HepG2 (cell line): ENCODE results near the gene AKR1E2. TPM values are rescaled to one million over a fixed set of nuclear protein-coding genes. Genes with fewer than 3 reads are reported as not detected.
A peak's percentile ranks its signal among the peaks of the same experiment; 100 is the strongest.

ENCODE experiments used
- ATAC-seq: fragments of 200-7000 bp; cut with Tn5 transposase; 3 replicates; pipeline ENCODE4 v1.9.1; 2020; ENCODE audit warnings: mild to moderate bottlenecking, moderate library complexity
- BruUV-seq: library from RNA; stranded (reverse); fragments of 400-500 nt; replicated peaks from 2 replicates; lab custom pipeline; 2021; lab: Mats Ljungman, UMichigan
- CTCF ChIA-PET: fragments of 300-600 bp; formaldehyde crosslinking; extraction: SDS; loops from one replicate; lab custom pipeline; 2021; ENCODE audit warnings: low total read pairs, inconsistent platforms, low intra/inter-chr PET ratio; lab: Yijun Ruan, JAX
- POLR2A ChIA-PET: fragments of 350-600 bp; sonication (Branson Sonifier 250); formaldehyde crosslinking; loops from one replicate; lab custom pipeline; 2020; ENCODE audit warnings: antibody characterized with exemption, inconsistent platforms; lab: Yijun Ruan, JAX
- DNase-seq: peaks from one replicate; pipeline ENCODE4 v3.0.0-alpha.2; 2015; ENCODE audit warnings: low spot score
- FAIRE-seq: peaks from 3 replicates; lab custom pipeline; 2011; peaks lifted over from hg19 to GRCh38; lab: Jason Lieb, UNC
- H2AFZ ChIP-seq: one replicate; pipeline ENCODE4 v1.6.1; 2011; ENCODE audit warnings: low read length, inconsistent platforms
- H3K27ac ChIP-seq: fragments of 300-600 bp; 3 replicates; pipeline ENCODE4 v1.8.0; 2011; ENCODE audit warnings: mixed run types, mild to moderate bottlenecking, mixed read lengths, low read length, inconsistent platforms; ENCODE audit not compliant: insufficient read depth; ENCODE audit errors: extremely low read length
- H3K27me3 ChIP-seq, 2 experiments: fragments of 200-600 bp in 1 of 2; 2 replicates in 1 of 2; 3 replicates in 1 of 2; pipeline versions ENCODE4 v1.6.0 to v1.8.0; 2011; ENCODE audit warnings: low read length in 2 of 2, mild to moderate bottlenecking in 2 of 2, moderate library complexity in 2 of 2, inconsistent platforms in 1 of 2; ENCODE audit not compliant: insufficient read depth in 2 of 2, control insufficient read depth in 1 of 2
- H3K36me3 ChIP-seq, 2 experiments: fragments of 200-600 bp in 1 of 2; replicated peaks in 1 of 2; 2 replicates in 1 of 2; 3 replicates in 1 of 2; pipeline versions ENCODE4 v1.5.1 to v1.8.0; 2011; ENCODE audit warnings: low read length in 2 of 2, inconsistent platforms in 1 of 2; ENCODE audit not compliant: insufficient read depth in 2 of 2, control insufficient read depth in 1 of 2
- H3K4me1 ChIP-seq: 2 replicates; pipeline ENCODE4 v1.5.1; 2012; ENCODE audit warnings: low read length, inconsistent platforms; ENCODE audit not compliant: insufficient read depth
- H3K4me2 ChIP-seq: 2 replicates; pipeline ENCODE4 v1.6.0; 2011; ENCODE audit warnings: low read depth, low read length, inconsistent platforms
- H3K4me3 ChIP-seq, 3 experiments: fragments of 200-600 bp in 1 of 3; sonication (generic), shearing (Covaris generic) in 1 of 3; replicated peaks in 1 of 3; 2 replicates each; pipeline ENCODE4 v1.5.1; 2011 to 2016; ENCODE audit warnings: low read length in 3 of 3, inconsistent platforms in 2 of 3, low read depth in 2 of 3, mild to moderate bottlenecking in 2 of 3, control low read depth in 1 of 3, mixed read lengths in 1 of 3; ENCODE audit not compliant: insufficient read depth in 1 of 3
- H3K79me2 ChIP-seq: one replicate; pipeline ENCODE4 v1.6.1; 2011; ENCODE audit warnings: low read length, inconsistent platforms; ENCODE audit not compliant: insufficient read depth
- H3K9ac ChIP-seq: 2 replicates; pipeline ENCODE4 v1.6.0; 2011; ENCODE audit warnings: mild to moderate bottlenecking, low read depth, low read length, inconsistent platforms; ENCODE audit not compliant: insufficient read depth
- H3K9me3 ChIP-seq: 2 replicates; pipeline ENCODE4 v1.5.1; 2012; ENCODE audit warnings: mild to moderate bottlenecking, low read length
- H4K20me1 ChIP-seq: 2 replicates; pipeline ENCODE4 v1.6.0; 2011; ENCODE audit warnings: inconsistent platforms, mild to moderate bottlenecking, low read length, moderate library complexity; ENCODE audit not compliant: insufficient read depth
- BORCS8-MEF2B ChIP-seq: sonication (generic); formaldehyde crosslinking; IDR thresholded peaks from 2 replicates; pipeline ENCODE4 v1.8.0; 2022; ENCODE audit warnings: mild to moderate bottlenecking, missing genetic modification reagents
- HHEX ChIP-seq: IDR thresholded peaks from 2 replicates; pipeline ENCODE4 v1.6.1; 2016; ENCODE audit warnings: control low read depth
- NCOA1 ChIP-seq: sonication (generic); formaldehyde crosslinking; IDR thresholded peaks from 2 replicates; pipeline ENCODE4 v1.9.0; 2021; ENCODE audit warnings: missing genetic modification reagents
- ZNF383 ChIP-seq: sonication (generic); formaldehyde crosslinking; IDR thresholded peaks from 2 replicates; pipeline ENCODE4 v1.4.0; 2020; ENCODE audit warnings: missing genetic modification reagents, mild to moderate bottlenecking, borderline replicate concordance
- ZNF703 ChIP-seq: sonication (generic); formaldehyde crosslinking; IDR thresholded peaks from 2 replicates; pipeline ENCODE4 v1.5.1; 2020; ENCODE audit warnings: missing genetic modification reagents, mild to moderate bottlenecking, moderate library complexity, borderline replicate concordance
- WGBS: methylation state at CpG from one replicate; pipeline ENCODE4 v1.1.6; 2017; ENCODE audit warnings: low lambda C conversion rate; 5-methylcytosine and 5-hydroxymethylcytosine counted together
- in situ Hi-C: cut with HindIII; loops from 2 replicates; pipeline ENCODE4 v1.10.0; 2017; ENCODE audit warnings: low pct_unique_long_range_greater_than_20kb; ENCODE audit not compliant: extremely low pct_ligation_motif_present
- intact Hi-C: fragments of 100-400 bp; cut with micrococcal nuclease; formaldehyde crosslinking; loops from one replicate; pipeline ENCODE4 v1.10.0; 2022; ENCODE audit not compliant: unreplicated experiment
- polyA plus RNA-seq, 8 experiments: library from polyadenylated mRNA; depleted of rRNA in 3 of 8; stranded (reverse) in 7 of 8; unstranded in 1 of 8; fragments of >200 nt; fragmentation: Illumina TruSeq in 4 of 8; extraction: Trizol in 4 of 8; gene quantifications; 2 replicates each; pipeline versions ENCODE4 v1.2.1 to v1.2.3, GENCODE V29; 2011 to 2016; ENCODE audit warnings: low read depth in 4 of 8, missing spikeins in 1 of 8, mixed read lengths in 1 of 8; ENCODE audit not compliant: insufficient read depth in 1 of 8
- total RNA-seq, 5 experiments: library from RNA; depleted of rRNA; stranded (reverse); fragments of >200 nt; fragmentation: Illumina TruSeq; extraction: Trizol; gene quantifications; 2 replicates each; pipeline ENCODE4 v1.2.3, GENCODE V29; 2016; ENCODE audit warnings: low read depth in 1 of 5
- TF ChIP-seq, protein P1 (sequence below): sonication (generic); formaldehyde crosslinking; IDR thresholded peaks from 2 replicates; pipeline ENCODE4 v1.4.0; 2020; ENCODE audit warnings: missing genetic modification reagents
- TF ChIP-seq, protein P2 (sequence below): sonication (generic); formaldehyde crosslinking; IDR thresholded peaks from 2 replicates; pipeline ENCODE4 v1.5.0; 2020; ENCODE audit warnings: mild to moderate bottlenecking, missing genetic modification reagents, moderate library complexity

Gene AKR1E2
- total and polyA plus RNA-seq, 2 of the 13 experiments (the other 11 are each of a cell fraction or from before 2014, with no cell fraction given) = not detected

GRCh38 chr10:4838743-4839142 is 12.7 kb downstream of the AKR1E2 start:
- BruUV-seq = no TSS peak
- Histone ChIP-seq H3K36me3 (no peaks in the 10 kb centered on the region), H3K27ac (no peak overlapping the region), H4K20me1 (no peaks in the 10 kb centered on the region), H3K79me2 (no peaks in the 10 kb centered on the region), H3K9ac (no peak overlapping the region)
- 39% methylated on average over 3 of the region's 3 CpGs for WGBS
- in situ Hi-C loops = loop anchor here (25.0 kb wide), 1 partner anchor 549 kb away; no protein-coding TSS in a partner anchor
- TF ChIP-seq NCOA1 (CRISPR knock-in tag) (no peak), BORCS8-MEF2B (no peak), ZNF383 (no peak)
- TF ChIP-seq, protein P1, sequence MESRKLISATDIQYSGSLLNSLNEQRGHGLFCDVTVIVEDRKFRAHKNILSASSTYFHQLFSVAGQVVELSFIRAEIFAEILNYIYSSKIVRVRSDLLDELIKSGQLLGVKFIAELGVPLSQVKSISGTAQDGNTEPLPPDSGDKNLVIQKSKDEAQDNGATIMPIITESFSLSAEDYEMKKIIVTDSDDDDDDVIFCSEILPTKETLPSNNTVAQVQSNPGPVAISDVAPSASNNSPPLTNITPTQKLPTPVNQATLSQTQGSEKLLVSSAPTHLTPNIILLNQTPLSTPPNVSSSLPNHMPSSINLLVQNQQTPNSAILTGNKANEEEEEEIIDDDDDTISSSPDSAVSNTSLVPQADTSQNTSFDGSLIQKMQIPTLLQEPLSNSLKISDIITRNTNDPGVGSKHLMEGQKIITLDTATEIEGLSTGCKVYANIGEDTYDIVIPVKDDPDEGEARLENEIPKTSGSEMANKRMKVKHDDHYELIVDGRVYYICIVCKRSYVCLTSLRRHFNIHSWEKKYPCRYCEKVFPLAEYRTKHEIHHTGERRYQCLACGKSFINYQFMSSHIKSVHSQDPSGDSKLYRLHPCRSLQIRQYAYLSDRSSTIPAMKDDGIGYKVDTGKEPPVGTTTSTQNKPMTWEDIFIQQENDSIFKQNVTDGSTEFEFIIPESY = no peak
- TF ChIP-seq, all 625 proteins: peak for 0
- ChIA-PET POLR2A (no interaction called here), CTCF (interaction anchor here (1.4 kb wide), 1 partner anchor 23 kb away, joined by 4 read pairs; no protein-coding TSS in a partner anchor)
- Histone ChIP-seq H3K9me3 (no peaks in the 10 kb centered on the region), H3K4me1 (no peaks in the 10 kb centered on the region; the same call in 1 of the 2 replicates), H3K27me3 (peaks cover 8 to 76% of the 10 kb centered on the region in 2 experiments), H3K4me3 (no peak overlapping the region), H3K4me2 (no peak overlapping the region), H2AFZ (no peak overlapping the region)
- no peak for ATAC-seq
- no peak for FAIRE-seq
- intact Hi-C loops = no loop called here
- no peak for DNase-seq

GRCh38 chr10:4839353-4839752 is 13.3 kb downstream of the AKR1E2 start:
- FAIRE-seq = no peak
- POLR2A ChIA-PET = no interaction called here

More at GRCh38 chr10:4839353-4839752, 13.3 kb downstream of the AKR1E2 start:
- H3K9ac ChIP-seq = no peak overlapping the region
- H3K27me3 ChIP-seq = peaks cover 5 to 70% of the 10 kb centered on the region in 2 experiments
- DNase-seq (peak; percentile 18), ATAC-seq (peak; percentile 80)
- no peaks in the 10 kb centered on the region for H3K36me3 ChIP-seq
- WGBS = 30% methylated on average over 2 of the region's 4 CpGs
- no peak overlapping the region for H3K4me2 ChIP-seq
- intact Hi-C loops (no loop called here), in situ Hi-C loops (loop anchor here (25.0 kb wide), 1 partner anchor 548 kb away; no protein-coding TSS in a partner anchor)
- H3K9me3 ChIP-seq = no peaks in the 10 kb centered on the region
- H3K27ac ChIP-seq = no peak overlapping the region
- H4K20me1 ChIP-seq = no peaks in the 10 kb centered on the region
- BruUV-seq = no TSS peak
- CTCF ChIA-PET = interaction anchor here (1.4 kb wide), 1 partner anchor 23 kb away, joined by 4 read pairs; no protein-coding TSS in a partner anchor
- no peak for TF ChIP-seq HHEX
- no peak for TF ChIP-seq ZNF703 (CRISPR knock-in tag)
- TF ChIP-seq, protein P2, sequence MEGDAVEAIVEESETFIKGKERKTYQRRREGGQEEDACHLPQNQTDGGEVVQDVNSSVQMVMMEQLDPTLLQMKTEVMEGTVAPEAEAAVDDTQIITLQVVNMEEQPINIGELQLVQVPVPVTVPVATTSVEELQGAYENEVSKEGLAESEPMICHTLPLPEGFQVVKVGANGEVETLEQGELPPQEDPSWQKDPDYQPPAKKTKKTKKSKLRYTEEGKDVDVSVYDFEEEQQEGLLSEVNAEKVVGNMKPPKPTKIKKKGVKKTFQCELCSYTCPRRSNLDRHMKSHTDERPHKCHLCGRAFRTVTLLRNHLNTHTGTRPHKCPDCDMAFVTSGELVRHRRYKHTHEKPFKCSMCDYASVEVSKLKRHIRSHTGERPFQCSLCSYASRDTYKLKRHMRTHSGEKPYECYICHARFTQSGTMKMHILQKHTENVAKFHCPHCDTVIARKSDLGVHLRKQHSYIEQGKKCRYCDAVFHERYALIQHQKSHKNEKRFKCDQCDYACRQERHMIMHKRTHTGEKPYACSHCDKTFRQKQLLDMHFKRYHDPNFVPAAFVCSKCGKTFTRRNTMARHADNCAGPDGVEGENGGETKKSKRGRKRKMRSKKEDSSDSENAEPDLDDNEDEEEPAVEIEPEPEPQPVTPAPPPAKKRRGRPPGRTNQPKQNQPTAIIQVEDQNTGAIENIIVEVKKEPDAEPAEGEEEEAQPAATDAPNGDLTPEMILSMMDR (CRISPR knock-in tag) = peak; percentile 35
- no peak overlapping the region for H3K4me3 ChIP-seq
- H3K79me2 ChIP-seq = no peaks in the 10 kb centered on the region
- H3K4me1 ChIP-seq = no peaks in the 10 kb centered on the region; the same call in 1 of the 2 replicates
- no peak overlapping the region for H2AFZ ChIP-seq
